ENCODE results near the gene HMG20A.

- TF ChIP-seq YY1 (IDR thresholded peaks at IDR 0.05; ENCODE audit: insufficient read depth, insufficient read length): no peak
- TF ChIP-seq SUZ12 (IDR thresholded peaks at IDR 0.05; ENCODE audit: extremely low read depth, insufficient read depth, insufficient read length): no peak
- no peak for TF ChIP-seq ZNF274 (IDR thresholded peaks at IDR 0.05; ENCODE audit: low read depth, low read length)
Observed at GRCh38 chr15:77470235-77470634, 49.5 kb downstream of the HMG20A start.
